Right ventricle myocardium inferior (tissue), 1 donor: ENCODE data around the gene DIS3L. TPM values are rescaled to one million over a fixed set of nuclear protein-coding genes. Genes with fewer than 3 reads are reported as not detected.

Experiments
- ATAC-seq: fragments of 200-7000 bp; cut with Tn5 transposase; one replicate; pipeline ENCODE4 v1.9.1; 2020; ENCODE audit warnings: mild to moderate bottlenecking, moderate library complexity
- DNase-seq: peaks from one replicate; pipeline ENCODE4 v3.0.0; 2021; ENCODE audit errors: missing footprints
- intact Hi-C: fragments of 100-400 bp; cut with DNase I; formaldehyde crosslinking; loops from one replicate; pipeline ENCODE4 v1.11.0; 2022
- total RNA-seq: library from RNA; stranded (reverse); fragmentation: NEBNext Ultra II Directional; extraction: Animal tissue kit (Norgen Biotek cat#: 25700); gene quantifications from one replicate; pipeline ENCODE4 v1.2.1, GENCODE V29; 2021
- donor health status: DM: no; HTN: yes; CAD: no; lungs with severe emphysema.

Gene DIS3L
- total RNA-seq, 1 donor from 2014 or later: 40.3 TPM

DNA sequence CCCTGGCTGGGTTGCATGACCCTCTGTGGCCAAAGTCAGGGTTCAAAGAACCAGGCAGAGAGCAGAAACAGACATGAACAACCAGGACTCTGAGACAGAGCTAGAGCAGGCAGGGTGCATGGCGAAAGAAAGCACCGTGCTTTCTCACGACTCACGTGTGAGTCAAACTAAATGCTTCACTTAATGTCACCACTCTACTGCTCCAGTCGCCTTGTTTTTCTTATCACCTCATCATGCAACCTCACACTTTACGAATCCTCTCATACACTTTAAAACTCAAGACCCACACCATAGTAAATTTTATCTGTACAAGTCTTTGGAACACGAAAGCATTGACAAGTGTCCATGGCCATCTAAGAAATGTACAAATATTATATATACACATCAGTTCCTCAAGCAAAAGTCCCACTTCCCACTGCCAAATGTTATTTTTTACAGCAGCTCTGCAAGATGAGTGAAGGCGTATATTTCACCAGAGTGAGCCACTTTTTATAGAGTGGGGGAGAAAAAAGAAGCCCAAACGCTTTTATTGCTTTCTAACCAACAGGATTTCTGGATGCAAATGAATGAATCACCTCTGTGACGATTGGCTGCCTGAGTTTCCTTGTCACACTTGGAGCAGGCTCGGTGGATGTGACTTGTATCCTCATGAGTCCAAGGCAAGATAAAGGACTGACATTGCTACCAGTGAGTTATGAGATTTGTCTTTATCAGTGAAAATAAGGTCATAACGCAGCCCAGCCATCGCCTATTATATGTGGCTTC lies 23.9 kb upstream of the DIS3L start:
- intact Hi-C loops: no loop called here
- ATAC-seq (no peak), DNase-seq (no peak)

DNA sequence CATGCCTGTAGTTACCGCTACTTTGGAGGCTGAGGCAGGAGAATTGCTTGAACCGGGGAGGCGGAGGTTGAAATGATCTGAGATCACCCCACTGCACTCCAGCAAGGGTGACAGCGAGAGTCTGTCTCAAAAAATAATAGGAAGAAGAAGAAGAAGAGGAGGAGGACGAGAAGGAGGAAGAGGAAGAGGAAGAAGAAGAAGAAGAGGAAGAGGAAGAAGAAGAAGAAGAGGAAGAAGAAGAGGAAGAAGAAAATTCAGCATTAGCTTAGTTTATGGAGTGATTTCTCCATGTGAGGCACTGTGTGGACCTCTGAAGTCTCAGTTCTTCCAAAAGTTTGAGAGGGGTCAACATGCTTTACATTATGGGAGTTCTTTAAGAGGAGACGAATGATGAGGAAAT lies 22.4 kb upstream of the DIS3L start:
- intact Hi-C loops: no loop called here
- DNase-seq (no peak), ATAC-seq (no peak)

DNA sequence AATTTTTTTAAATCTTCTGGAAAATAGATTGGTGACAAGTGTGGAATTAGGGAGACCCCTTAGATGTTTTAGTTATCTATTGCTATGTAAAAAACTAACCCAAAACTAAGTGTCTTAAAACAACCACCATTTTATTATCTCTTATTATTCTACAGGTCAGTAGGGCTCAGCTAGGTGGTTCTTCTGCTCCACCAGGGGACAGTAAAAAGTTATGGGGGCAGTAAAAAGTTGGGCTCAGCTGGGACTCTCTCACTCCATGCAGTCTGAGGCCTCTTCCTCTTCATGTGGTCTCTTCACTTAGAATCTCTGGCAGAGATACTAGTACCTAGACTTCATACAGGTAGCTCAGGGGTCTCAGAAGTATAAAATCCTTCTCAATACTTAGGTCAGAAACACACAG lies 18.0 kb upstream of the DIS3L start:
- intact Hi-C loops: no loop called here
- DNase-seq: no peak
- ATAC-seq: no peak

DNA sequence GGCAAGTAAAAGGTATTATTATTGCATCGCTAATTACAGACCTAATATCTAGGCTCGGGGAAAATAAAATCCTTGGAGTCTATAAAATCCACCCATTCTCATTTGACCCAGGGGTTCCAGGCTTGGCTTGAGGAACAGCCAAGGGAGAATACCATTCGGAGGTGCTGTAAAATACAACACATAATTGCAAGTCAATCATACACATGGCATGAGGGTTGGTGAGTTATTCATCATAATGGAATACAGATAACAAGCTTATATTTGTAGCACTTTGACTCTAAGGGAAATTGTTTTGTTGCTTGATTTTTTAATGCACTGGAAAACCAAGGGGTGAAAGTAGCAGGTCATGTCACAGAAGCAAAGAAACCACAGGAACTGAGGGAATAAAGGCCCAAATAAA lies 16.8 kb upstream of the DIS3L start:
- intact Hi-C loops: no loop called here
- no peak for DNase-seq
- ATAC-seq: no peak

DNA sequence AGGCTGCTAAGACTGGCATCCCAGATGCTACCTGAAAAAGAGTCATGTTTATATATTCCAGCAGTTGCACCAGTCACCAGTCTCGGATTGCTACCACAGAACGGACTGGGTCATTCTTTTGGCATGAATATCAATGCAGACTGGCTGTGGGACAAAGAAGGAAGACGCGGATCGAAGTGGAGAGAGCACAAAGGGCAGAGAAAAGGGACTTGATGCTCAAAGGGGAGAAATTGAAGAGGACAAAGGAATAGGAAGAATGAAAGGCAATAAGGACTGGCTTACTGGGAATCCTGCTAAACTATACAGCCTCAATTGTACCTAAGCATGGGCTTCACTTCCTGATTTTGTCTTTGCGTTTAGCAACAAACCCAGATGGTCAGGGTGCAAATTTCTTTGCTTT lies 15.3 kb upstream of the DIS3L start:
- DNase-seq: no peak
- intact Hi-C loops: no loop called here
- ATAC-seq: no peak

DNA sequence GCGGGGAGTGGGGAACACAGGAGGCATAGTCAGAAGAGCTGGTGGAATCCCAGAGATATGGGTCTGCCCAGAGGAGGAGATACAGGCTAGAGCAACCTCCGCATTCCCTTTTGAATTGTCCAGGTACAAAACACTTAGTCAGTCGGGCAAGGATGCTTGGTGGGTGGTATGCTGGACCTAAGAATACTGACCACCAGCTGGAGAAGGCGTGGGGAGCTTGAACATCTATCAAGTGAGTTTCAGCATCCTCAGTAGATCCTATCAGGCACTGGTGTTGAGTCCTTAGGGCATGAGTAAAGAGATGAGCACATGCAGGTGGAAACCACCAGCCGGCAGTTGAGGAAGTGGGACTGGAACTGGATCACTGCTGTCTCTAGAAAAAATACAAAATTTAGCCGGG lies 14.7 kb upstream of the DIS3L start:
- no peak for DNase-seq
- no peak for ATAC-seq
- intact Hi-C loops: no loop called here

DNA sequence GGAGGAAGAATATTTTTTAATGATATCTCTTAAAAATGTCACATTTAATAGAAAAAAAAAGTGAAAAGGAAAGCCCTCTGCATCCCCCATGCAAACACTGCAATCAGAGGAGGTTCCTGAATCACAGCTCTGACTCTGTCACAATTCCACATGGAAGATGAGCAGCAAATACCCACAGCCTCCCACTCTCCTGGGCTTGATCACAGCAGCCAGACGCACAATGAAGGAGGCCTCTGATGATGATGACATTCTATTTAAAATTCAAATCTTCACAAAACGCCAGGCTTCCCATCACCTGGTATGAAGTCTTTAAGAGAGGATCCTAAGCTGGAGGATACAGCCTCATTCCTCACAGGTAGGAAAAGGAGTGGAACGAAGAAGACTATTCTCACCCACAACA lies 9.1 kb upstream of the DIS3L start:
- DNase-seq (no peak), ATAC-seq (no peak)
- intact Hi-C loops: no loop called here

DNA sequence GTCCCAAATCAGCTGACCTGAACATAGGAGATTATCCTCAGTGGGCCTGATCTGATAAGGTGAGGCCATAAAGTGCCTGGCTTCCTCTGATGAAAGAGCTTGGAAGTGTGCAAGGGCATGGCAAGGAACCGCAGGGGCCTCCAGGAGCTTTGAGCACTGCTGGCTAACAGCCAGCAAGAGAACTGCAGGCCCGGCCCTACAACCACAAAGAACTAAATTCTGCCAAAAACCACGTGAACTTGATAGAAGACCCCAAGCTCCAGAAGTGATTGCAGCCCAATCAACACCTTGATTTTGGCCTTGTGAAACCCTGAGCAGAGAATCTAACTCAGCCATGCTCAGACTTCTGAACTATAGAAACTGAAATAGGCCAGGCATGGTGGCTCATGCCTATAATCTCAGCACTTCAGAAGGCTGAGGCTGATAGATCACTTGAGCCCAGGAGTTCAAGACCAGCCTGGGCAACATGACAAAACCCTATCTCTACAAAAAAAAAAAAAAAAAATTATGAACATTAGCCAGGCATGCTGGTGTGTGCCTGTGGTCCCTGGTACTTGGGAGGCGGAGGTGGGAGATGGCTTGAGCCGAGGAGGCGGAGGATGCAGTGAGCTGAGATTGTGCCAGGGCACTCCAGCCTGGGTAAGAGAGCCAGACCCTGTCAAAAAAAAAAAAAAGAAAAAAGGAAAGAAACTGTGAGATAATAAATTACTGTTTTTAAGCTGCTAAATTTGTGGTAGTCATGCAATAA lies 7.7 kb upstream of the DIS3L start:
- intact Hi-C loops: loop anchor here (5.0 kb wide), 1 partner anchor 303 kb away; no protein-coding TSS in a partner anchor
- ATAC-seq (no peak), DNase-seq (no peak)

DNA sequence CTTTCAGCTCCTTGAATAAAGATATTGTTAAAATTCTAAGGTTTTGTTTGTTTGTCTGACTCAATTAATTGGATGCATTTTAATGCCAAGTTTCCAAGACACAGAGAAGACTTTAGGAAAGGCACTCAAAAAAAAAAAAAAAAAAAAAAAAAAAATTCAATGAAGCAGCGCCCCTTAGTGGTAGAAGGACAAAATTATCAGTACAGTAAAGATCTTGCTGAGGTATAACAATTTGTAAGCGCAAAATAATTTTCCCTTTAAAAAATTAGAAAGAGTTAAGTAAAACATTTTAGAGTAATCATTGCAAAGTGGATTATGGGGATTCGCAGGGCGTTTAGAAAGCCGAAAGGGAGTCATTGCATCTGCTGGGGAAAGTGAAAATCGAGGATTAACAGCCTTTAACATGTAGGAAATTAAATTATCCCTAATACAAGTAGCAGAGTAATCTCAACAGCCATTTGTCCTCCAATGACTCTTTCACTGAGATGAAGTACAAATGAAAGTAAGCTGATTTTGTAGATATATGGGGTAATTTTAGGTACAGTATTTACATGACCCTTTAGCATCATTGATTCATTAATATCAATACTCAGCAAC lies 5.8 kb upstream of the DIS3L start:
- intact Hi-C loops: loop anchor here (5.0 kb wide), 1 partner anchor 305 kb away; no protein-coding TSS in a partner anchor
- ATAC-seq: no peak
- no peak for DNase-seq

DNA sequence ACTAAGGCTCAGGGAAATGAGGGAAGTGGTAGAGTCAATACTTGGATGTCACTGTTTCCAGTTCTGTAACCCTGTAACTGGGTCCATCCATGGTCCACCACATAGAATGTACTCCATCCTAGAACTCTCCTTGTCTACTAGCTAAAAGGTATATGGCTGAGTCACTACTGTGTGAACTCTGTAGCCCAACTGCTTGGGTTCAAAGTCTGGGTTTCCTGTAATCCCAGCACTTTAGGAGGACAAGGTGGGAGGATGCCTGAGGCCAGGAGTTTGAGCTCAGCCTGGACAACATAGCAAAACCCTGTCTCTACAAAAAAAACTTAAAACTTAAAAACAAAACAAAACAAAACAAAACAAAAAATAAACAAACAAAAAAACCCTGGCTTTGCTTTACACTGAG lies 5.3 kb upstream of the DIS3L start:
- ATAC-seq (no peak), DNase-seq (no peak)
- intact Hi-C loops: loop anchor here (5.0 kb wide), 1 partner anchor 306 kb away; no protein-coding TSS in a partner anchor

DNA sequence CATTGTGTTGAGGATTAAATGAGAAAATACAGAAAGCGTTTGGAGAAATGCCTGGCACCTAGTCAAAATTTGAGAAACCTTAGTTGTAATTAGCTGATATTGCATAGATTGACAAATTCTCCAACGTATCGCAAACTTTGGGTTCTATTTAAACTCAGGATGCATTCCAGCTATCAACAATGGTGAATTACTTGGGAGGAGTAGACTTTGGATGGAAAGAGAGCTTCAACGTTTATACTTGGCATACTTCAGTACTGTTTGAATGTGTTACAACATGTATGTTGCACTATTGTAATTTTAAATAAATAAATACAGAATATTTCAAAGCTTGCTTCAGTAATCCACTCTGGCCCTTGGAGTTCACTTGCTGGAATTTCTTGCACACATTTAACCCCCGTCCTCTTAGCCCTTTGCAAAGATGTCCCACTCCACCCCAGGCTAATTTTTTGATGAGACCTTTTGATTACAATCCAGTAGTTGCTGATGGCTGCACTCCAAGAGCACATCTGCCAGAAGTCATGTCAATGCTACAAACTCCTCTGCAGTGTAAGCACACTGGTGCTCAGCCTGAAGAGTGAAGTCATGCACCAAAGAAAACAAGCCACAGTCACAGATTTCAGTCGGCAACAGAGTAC lies 4.7 kb upstream of the DIS3L start:
- intact Hi-C loops: loop anchor here (5.0 kb wide), 1 partner anchor 306 kb away; no protein-coding TSS in a partner anchor
- no peak for ATAC-seq
- DNase-seq: no peak

DNA sequence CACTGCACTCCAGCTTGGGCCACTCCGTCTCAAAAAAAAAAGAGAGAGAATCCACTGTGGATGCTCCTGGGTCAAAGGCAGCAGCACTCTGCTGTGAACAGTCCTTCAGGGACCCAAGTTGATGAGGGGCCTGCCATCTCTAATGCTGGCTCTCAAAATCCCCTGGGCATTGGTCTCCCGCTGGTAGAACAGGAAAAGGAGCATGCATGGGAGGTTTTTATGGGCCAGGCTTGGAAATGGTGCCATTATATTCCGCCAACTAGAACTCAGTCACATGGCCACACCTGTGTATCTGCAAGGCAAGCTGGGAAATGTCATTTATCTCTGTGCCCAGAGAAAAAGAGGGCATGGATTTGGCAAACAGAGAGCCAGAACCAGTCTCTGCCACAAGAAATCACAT lies 3.4 kb upstream of the DIS3L start:
- no peak for DNase-seq
- ATAC-seq: no peak
- intact Hi-C loops: loop anchor here (5.0 kb wide), 1 partner anchor 207 kb away; the partner anchor contains the start of gene SNAPC5

DNA sequence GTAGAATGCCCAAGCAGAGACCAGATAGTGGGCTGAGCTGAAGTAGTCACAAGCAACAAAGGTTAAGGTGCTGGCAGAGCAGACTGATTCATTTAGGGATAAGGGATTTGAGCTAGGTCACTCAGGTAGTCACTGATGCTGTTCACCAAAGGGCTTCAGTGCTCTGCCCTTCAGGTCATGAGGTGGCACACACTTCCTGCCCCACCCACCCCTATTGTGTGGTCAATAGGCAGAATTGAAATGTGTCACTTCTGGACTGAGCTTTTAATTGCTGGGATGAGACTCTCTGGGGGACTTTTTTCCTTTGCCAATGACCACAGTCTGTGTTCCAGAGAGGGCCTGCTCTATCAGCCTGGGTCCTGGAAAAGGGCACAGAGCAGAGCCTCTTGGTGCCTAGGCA lies 2.9 kb upstream of the DIS3L start:
- no peak for DNase-seq
- intact Hi-C loops: loop anchor here (5.0 kb wide), 1 partner anchor 207 kb away; the partner anchor contains the start of gene SNAPC5
- no peak for ATAC-seq

DNA sequence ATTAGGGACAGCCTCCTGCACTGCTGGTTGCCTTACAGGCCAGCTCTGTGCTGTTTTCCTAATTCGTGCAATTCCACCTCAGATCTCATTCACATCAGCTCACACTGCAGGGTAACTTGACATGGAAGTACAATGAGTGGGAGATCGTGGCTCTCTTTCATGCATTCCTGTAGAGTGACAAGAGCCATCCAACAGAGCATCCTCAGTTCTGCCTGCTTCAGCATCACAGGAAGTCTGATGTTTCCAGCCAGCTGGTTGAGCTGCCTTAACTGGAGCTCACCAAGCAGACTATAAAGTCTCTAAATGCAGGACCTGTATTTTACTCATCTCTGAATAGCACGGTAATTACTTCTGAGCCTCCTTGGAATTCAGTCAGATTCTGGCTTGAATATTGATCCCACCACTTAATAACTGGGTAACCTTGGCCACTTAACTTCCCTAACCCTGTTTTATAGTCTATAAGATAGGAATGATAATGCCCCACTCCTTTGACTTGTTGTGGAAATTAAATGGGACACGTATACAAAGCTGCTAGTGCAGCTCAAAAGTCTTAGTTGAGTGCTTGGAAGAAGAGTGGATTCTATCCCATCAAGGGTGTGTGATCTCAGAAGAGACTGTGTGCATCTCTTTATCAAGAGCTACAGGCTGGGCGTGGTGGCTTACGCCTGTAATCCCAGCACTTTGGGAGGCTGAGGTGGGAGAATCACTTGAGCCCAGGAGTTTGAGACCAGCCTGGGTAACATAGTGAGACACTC lies 1.4 kb upstream of the DIS3L start:
- intact Hi-C loops: loop anchor here (5.0 kb wide), 1 partner anchor 205 kb away; the partner anchor contains the start of gene SNAPC5
- ATAC-seq (no peak), DNase-seq (no peak)

DNA sequence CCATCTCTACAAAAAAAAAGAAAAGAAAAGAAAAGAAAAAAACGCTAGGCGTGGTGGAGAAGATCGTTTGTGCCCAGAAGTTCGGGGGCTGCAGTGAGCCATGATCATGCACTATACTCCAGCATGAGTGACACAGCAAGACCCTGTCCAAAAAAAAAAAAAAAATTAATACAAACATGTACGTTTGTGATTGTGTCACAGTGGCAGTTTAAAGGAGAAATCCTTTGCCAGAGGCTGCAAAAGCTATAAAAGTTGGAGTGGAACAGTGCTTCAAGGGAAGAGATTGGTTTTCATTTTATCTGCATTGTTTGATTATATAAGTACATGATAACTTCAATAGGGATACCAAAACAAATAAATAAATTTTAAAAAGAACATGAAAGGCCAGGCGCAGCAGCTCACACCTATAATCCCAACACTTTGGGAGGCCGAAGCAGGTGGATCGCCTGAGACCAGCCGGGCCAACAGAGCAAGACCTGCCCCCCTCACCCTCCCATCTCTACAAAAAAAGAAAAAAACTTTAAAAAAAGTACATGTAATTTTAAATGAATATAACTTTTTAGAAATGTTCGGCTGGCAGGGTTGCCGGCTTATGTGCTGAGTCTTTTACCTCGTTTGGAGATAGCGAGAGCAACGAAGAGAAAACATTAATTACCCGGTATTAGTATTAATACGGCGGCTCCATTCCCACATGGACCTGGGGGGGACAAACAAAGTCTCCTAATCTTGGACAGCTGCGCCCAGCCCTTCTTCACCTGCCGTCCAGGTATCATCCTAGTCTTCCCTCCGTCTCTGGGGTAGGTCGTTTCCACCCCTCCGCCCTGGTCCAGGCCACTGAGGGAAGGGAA lies 573 bp upstream of the DIS3L start:
- intact Hi-C loops: loop anchor here (5.0 kb wide), 1 partner anchor 205 kb away; the partner anchor contains the start of gene SNAPC5
- ATAC-seq (peak; percentile 32), DNase-seq (no peak)

DNA sequence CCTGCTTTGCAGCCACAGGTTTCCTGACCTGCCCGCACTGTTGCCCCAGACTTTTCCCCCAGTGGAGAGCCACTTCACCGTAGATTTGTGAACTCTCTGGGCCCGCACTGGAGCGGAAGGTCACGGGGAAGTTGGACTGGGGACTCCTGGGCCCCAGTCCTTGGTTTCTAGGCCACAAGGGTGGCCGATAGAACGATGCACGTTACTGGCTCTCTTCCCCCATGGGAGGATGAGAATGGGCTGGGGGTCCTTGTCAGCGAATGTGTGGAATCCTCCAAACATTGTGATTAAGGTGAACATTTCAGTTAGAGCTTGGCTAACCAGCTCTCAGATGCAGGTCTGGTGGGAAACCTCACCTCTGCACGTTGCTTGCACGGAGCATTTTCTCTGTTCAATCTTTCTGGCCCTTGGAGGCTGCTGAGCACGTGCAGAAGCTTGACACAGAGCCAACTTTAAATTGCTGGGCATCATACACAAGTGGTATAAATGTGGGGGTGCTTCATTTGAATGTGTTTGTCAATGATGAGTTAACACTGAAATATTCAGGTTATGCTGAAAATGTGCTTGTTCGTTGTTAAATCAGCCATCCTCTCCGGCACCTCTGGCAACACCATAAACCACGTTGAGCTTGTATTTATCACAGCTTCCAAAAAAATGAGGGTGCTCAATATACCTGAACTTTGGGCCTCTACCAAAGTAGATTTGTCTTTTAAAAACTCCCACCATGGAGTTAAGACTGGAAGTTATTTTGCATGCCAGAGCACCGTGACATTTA lies 976 bp downstream of the DIS3L start:
- intact Hi-C loops: loop anchor here (5.0 kb wide), 1 partner anchor 203 kb away; the partner anchor contains the start of gene SNAPC5
- ATAC-seq: peak; percentile 51
- no peak for DNase-seq

DNA sequence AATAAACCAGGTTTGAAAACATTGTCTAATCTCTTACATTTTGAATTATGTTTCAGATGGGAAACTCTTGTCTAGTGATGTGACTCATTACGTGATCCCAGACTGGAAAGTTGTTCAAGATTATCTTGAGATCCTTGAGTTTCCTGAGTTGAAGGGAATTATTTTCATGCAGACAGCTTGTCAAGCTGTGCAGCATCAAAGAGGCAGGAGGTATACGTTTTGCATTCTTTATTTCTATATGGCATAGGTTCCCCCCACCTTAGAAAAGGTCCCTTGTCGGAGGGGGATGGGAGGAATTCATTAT lies 1.5 kb downstream of the DIS3L start:
- no peak for DNase-seq
- no peak for ATAC-seq
- intact Hi-C loops: loop anchor here (5.0 kb wide), 1 partner anchor 202 kb away; the partner anchor contains the start of gene SNAPC5
